AG08395 (cell line): ENCODE measurements around the gene TRAF7.
"Not testable (repeated sequence)": the region's sequence is repeated elsewhere in the genome, so short reads cannot be mapped to it uniquely, and the experiment has no call there.

Experiments used
- DNase-seq: peaks from one replicate; pipeline ENCODE4 v3.0.0; 2012; ENCODE audit warnings: mixed read lengths, low spot score

The TRAF7 gene

DNA sequence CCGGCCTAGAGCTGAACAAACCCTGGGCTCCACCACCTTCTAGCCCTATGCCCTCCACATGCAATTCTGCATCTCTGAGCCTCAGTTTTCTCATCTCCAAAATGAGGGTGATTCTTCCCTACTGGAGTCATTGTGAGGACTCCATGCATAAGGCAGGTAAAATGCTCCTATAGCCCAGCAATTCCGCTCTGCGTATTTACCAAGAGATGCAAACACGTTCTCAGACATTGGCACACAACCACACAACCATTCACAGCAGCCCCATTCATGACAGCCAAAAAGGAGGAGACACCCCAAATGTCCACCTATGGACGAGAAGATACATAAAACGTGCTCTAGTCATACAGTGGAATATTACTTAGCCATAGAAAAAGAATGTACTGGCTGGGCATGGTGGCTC, 44.7 kb downstream of the TRAF7 start:
- DNase-seq, result no peak

DNA sequence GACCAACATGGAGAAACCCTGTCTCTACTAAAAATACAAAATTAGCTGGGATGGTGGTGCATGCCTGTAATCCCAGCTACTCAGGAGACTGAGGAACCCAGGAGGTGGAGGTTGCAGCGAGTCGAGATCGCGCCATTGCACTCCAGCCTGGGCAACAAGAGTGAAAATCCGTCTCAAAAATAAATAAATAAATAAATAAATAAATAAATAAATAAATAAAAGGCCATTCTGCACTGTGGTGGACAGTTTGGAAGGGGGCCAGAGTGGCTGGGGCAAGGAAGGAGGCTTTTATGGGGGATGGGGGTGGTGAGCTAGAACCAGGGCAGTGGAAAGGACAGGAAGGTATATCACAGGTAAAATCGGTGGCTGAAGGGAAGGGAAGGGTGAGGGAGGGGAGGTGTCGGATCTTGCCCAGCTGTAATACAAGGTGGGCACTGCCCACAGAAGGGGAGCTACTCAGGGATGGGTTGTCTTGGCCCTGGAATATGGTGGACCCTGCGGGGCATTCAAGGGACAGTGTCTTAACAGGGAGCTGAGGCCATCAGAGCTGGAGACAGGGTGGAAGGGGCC, 47.6 kb downstream of the TRAF7 start:
- not testable (repeated sequence) for DNase-seq

DNA sequence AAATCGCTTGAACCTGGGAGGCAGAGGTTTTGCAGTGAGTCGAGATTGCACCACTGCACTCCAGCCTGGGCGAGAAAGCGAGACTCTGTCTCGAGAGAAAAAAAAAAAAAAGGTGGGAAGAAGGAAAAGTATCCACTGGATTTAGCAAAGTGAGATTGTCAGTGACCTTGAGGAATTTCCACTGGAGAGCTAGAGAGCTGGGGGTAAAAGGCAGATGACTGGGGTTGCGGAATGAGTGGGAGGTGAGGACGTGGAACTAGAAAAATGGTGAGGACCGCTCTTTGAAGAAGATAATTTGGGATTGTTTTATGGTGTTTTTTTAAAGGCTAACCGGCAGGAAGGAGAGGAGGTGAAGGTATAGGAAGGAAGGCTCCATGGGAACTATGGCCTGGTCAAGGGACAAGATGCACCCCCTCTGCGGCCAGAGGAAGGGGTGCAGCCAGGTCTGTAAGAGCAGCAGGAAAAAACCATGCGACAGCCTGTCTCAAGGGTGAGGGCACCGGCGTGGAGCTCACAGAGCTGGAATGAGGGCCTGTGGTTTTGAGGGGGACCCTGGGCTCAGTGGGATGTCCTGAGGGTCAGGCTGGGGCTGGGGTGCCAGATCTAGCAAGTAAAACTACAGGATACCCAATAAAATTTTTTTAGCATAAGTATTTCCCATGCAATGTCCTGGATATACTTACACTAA, 49.0 kb downstream of the TRAF7 start:
- DNase-seq, result no peak

DNA sequence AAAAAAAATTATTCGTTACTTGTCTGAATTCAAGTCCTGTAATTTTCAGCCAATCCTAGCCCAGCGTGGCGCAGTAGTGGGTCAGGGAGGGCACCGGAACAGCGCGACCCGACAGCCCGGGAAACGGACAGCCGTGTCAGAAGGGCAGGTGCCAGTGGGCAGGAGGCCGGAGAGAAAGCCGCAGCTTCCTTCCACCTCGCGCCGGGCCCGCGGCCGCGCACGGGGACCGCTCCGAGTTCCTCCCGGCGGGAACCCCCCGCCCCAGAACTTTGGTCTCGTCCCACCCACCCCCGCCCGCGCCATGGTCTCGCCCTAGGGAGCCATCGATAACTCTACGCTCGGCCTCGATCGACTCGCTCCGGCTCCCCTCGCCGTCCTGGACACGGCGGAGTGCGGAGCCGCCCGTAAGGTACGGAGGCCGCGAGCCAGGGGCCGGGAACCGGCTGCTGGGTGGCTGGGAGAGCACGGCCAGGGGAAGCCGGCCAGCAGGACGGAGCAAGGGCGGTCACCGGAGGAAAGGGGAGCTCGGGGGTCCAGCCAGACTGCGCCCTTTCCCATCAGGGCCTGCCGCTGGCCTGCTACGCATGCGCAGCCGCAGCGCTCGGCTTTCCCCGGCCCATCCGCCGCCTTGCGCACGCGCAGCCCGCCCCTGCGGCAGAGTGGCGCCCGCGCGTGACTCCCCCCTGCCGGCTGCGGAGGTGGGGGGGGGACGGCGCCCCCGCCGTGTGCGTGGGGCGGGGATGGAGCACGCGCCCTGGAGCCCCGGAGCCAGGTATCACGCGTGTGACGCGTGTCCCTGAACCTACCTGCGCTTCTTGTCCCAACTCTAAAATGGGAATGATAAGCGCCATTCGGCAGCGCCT, 49.8 kb downstream of the TRAF7 start, which contains the start of gene MLST8:
Gene MLST8, plus strand, starts transcription at position 351 of the 863 bp plus-strand sequence. CDS start 632 bp downstream, outside the sequence.
- DNase-seq, result peak; percentile 99

DNA sequence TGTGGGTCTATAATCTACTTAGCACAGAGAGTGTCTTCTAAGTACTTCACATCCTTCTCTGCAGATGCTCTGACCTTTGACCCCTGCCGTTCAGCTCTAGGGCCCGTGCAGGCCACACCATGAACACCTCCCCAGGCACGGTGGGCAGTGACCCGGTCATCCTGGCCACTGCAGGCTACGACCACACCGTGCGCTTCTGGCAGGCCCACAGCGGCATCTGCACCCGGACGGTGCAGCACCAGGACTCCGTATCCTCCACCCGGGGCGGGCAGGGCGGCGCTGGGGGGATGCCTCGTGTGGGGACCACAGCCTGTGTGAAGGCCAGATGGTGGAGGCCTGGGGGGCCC, 50.4 kb downstream of the TRAF7 start:
- DNase-seq, result no peak

DNA sequence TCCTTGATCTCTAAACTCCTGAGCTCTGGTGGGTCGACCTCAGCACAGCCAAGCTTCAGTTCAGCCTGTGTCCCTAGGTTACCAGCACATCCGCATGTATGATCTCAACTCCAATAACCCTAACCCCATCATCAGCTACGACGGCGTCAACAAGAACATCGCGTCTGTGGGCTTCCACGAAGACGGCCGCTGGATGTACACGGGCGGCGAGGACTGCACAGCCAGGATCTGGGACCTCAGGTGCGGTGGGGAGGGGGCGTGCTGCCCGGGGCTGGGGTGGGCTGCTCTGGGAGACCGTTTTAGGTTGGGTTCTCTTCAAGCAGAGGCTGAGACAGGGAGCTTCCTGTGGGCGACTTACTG, 50.8 kb downstream of the TRAF7 start:
- DNase-seq, result no peak

DNA sequence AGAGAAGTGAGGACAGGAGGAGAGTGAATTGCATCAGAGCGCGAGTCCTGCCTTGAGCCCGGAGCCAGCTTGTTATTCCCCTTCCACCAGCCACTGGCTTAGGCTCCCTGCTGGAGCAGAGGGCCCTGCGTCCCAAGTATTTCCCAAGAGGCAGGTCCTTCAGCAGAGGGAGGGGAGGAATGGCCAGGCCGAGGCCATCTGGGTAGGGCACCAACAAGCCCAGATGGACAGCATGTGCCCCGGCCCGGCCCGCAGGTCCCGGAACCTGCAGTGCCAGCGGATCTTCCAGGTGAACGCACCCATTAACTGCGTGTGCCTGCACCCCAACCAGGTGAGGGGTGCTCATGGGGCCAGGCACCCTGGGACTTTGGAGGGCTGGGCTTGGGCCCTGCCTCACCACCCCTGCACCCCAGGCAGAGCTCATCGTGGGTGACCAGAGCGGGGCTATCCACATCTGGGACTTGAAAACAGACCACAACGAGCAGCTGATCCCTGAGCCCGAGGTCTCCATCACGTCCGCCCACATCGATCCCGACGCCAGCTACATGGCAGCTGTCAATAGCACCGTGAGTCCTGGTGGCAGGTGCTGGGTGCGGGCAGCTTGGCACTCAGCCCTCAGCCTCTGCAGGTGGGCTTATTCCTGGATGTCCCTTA, 51.3 kb downstream of the TRAF7 start:
- no peak for DNase-seq

DNA sequence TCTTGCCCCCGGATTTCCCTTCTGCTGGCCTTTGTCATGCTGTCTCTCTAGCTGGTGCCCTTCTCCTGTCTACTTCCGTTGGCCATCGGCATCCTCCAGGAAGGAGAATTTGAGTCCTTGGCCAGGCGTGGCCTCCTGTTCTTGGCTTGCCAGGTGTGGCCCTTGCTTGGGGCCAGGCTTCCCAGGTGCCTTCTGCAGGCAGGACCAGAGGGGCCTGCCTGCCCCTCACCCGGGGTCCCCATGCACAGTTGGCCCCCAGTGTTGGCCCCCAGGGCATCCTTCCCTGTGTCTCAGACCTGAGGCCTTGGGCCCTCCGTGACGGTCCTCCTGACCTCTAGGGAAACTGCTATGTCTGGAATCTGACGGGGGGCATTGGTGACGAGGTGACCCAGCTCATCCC, 52.3 kb downstream of the TRAF7 start:
- no peak for DNase-seq

DNA sequence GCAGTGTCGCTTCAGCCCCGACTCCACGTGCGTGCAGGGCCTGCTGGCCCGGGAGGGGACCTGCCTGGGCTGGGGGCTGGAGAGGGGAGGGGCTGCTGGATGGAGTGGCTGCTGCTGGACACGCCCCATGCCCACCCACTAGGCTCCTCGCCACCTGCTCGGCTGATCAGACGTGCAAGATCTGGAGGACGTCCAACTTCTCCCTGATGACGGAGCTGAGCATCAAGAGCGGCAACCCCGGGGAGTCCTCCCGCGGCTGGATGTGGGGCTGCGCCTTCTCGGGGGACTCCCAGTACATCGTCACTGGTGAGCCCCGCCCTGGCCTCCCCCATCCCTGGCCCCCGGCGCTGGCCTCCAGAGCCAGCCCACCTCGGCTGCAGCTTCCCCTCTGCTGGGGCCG, 52.7 kb downstream of the TRAF7 start:
- no peak for DNase-seq

DNA sequence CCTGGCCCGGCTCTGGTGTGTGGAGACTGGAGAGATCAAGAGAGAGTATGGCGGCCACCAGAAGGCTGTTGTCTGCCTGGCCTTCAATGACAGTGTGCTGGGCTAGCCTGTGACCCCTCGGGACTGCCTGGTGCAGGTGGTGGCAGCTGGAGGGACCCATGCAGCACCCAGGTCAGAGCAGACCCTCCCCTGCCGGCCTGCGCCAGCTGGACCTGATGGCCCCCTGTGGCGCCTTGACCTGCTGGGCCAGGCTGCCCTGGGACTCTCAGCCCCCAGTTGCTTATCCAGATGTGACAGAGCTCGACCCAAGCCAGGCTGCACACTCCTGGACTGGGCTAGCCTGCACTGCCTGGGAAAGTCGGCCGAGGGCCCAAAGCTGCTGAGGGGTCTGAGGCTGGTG, 53.2 kb downstream of the TRAF7 start:
- DNase-seq, result no peak

DNA sequence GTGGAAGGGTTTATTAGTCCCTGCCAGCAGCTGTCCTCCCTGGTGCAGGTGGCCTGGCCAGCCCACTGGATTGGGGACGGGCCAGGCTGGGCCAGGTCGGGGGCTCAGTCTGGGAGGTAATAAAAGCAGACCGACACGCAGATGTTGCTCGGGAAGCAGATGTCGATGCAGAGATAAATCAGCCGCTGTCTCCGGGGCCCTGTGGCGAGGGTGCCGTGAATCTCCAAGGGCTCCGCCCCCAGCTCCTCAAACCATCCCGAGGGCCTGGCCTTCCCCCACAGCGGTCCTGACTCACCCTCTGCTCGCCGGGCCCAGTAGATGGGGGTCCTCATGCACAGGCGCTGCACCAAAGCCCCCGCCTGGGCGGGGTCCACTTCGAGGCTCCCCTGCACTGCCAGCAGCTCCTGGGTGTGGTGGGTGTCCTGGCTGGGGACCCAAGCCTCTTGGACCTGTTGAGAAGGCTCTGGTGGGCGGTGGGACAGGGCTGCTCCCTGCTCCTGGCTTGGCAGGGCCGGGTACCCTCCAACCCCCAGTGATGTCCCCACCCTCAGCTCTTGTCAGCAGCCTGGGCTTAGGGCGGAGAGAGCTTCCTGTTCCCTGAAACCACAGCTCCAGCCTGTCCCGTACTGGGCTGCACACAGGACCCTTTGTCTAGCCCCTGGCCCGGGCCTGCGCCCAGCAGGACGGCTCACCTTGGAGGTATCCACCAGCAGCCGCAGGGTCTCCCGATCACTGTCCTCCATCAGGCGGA, 53.9 kb downstream of the TRAF7 start:
- no peak for DNase-seq

DNA sequence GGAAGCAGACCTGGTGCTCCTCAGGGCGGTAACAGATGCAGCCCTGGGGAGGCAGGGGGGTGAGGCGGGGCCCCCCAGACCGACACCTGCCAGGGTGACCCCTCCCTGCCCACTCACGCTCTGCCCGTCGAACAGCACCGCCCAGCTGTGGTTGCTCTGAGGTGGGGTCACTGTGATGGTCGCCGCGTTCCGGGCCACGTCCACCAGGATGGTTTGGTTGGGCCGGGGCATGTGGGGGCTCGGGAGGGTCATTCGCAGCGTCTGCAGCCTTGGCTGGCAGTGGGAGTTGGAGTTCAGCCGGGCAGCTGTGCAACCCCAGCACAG, 54.4 kb downstream of the TRAF7 start:
- no peak for DNase-seq

DNA sequence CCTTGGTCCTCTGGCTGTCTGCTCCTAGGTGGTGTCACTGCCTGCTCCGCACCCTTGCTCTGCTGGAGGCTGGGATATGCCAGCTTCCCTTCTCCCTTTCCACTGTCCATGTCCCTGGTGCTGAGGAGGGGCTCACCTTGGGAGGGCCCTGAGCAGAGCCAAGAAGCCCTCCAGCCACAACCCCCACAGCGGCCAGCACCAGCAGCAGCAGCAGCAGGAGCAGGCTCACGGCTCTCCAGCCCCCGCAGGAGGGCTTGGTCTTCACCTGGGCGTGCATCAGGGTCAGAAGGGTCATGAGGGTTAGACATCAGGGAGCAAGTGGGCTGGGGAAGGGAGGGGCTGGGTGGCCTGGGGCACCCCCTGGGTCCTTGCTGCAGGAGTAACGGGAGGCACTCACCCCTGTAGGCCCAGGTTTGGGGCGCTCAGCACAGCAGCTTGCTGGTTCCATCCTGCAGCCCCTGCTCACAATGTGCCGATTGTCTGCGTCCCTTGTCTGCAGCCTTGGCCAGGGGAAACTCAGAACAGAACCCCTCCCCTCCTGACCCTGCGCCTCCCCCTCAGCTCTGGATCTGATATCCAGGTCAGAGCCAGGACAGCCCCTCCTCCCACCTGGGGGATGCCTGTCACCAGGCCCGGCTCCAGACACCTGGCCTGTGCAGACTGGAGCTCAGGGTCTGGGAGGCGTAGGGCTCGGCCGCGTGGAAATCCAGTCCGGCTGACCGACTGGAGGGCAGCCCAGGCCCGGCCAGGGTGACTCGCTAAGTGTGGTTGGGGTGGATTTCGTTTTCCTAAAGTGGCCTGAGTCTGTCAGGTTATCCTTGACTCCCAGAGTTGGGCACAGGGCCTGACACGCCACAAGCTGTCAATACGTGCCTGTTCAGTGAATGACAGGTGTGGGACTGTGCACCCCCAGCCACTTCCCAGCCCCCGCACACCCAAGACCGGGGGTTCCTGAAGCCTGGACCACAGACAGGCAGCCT, 55.1 kb downstream of the TRAF7 start, which contains the start of gene BRICD5:
Gene BRICD5, minus strand, starts transcription at position 478 of the 980 bp plus-strand sequence. Its CDS starts 30 bp downstream, at position 448.
- no peak for DNase-seq

DNA sequence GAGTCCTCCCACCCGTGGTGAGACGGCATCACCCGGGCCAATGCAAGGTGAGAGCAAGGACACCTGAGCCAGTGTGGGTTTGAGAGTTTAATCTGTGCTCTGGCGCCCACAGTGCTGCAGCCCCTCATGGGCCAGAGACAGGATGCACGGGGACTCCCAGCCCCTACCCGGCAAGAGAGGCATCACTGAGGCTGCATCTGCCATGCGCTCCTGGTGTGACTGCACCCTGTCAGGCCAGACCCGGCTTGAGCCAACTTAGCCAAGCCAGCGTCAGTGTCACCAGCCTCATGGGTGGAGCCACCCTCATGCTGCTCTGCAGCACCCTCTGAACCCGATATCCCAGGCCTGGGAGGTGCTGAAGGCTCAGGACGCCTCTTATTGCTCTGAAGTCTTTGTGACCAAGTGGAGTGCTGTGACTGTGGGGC, 56.4 kb downstream of the TRAF7 start:
- no peak for DNase-seq

DNA sequence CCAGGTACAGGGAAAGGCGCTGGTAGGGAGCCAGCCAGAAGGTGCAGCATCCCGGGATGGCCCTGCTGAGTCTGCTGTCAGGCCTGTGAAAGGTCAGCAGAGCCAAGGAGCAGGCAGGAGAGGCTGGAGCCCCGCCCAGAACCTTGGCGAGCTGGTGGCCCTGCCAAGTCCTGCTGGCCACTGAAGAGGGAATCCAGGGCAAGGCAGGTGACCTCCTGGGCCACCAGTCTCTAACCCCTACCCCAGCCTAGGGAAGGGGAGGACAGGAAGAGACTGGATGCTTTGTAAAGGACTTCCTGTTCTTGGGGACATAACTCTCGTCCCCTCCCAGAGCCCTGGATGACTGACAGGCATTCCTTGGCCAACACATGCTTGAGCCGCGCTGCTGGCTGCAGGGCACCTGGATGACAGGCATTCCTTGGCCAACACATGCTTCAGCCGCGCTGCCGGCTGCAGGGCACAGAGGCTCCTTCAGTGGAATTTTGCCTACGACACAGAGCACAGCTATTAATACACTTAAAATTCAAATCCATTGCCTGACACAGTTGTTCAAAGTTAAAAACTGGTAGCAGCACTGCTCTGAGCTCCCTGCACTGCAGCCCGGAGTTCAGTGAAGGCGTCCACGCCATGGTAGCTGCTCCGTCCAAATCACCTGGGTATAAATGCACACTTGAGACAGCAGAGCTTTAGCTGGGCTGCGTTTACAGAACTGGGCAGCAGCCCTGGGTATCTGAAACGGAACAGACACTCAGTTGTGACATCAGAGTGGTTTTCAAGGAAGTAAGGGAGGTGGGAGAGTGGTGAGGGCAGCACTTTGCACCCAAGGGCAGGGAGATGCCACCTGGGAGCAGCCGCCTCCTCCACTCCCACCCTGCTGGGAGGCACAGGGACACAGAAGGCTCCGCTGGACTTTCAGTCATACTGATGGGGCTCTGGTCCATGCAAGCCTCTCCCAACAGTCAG, 57.1 kb downstream of the TRAF7 start:
- DNase-seq, result no peak

DNA sequence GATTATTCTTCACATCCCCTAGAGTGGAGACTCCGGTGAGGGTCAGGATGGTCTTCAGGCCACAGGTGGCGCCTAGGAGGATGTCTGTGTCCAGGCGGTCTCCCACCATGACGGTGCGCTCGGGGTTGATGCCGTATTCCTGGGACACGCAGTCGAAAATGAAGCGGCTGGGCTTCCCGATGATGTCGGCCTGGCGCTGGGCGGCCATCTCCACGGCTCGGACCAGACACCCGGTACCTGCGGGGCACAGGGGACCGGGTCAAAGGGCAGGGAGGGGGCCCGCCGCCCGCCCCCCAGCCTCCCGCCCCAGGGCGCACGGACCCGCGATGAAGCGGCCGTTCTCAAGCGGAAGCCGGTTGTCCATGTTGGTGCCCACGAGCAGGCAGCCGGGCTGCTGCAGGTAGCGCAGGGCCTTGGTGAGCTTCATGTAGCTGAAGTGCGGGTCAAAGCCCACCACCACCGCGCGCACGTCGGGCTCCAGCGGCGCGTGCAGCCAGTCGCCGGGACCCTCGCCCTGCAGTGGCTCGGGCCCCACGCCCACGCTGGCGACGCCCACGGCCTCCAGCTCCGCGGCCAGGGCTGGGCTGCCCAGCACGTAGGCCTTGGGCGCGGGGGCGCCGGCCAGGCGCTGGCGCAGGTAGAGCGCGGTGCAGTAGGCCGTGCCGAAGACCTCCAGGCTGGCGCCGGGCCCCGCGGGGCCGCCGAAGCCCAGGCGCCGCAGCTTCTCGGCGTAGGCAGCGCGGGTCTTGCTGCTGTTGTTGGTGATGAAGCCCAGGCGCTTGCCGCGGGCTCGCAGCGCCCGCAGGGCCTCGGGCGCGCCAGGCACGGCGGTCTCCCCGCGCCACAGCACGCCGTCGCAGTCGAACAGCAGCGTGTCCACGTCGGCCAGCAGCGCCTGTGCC, 58.5 kb downstream of the TRAF7 start:
- no peak for DNase-seq

DNA sequence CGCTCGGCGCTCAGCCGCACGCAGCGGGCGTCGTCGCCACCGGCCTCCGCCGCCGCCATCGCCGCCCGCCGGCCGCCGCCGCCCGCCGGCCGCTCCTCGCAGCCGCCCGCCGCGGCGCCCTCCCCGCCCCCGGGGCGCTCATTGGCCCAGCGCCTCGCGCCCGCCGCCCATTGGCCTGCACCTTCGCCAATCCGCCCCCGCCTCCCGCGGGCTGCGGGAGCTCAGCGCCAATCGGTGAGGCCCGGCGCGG, 59.1 kb downstream of the TRAF7 start, which contains the start of gene PGP:
Gene PGP, minus strand, starts transcription at position 122 of the 250 bp plus-strand sequence. Its CDS starts 63 bp downstream, at position 59.
- DNase-seq, result no peak

DNA sequence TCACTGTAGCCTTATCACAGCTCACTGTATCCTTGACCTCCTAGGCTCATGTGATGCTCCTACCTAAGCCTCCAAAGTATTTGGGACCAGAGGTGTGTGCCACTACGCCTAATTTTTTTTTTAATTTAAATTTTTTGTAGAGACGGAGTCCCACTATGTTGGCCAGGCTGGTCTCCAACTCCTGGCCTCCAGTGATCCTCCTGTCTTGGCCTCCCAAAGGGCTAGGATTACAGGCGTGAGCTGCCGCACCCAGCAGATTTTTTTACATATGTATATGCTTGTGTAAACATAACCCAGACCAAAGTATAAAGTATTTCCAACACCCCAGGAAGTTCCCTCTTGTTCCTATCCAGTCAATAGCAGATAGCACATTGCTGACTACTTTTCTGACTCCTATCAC, 60.7 kb downstream of the TRAF7 start:
- no peak for DNase-seq
